ENCODE measurements around the gene STX3.
"Not testable (repeated sequence)": the region's sequence is repeated elsewhere in the genome, so short reads cannot be mapped to it uniquely, and the experiment has no call there.

The STX3 gene

DNA sequence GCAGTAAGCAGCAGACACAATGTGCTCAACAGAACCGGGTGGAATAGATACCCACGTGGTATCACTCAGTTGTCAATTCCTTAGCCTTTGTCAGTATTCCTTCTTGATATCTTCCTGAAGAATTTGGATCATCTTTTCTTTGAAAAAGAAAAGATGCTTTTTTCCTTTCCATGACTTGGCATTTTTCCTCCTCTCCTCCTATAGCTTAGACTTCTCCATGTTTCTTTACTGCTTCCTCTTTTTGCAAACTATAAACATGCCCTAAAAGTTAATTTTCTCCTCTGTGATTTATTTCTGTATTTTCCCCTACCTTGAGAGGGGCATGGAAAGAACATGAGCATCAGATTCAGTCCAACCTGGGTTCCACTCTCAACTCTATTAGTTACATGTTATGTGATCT lies 78.4 kb downstream of the STX3 start:
- DNase-seq (ENCODE audit: low read depth in 1 of 2, low spot score in 1 of 2), result no peak

- no peak for DNase-seq (ENCODE audit: low read depth in 1 of 2, low spot score in 1 of 2)
These were observed 84.4 kb downstream of the STX3 start for GRCh38 chr11:59839615-59840014.

DNA sequence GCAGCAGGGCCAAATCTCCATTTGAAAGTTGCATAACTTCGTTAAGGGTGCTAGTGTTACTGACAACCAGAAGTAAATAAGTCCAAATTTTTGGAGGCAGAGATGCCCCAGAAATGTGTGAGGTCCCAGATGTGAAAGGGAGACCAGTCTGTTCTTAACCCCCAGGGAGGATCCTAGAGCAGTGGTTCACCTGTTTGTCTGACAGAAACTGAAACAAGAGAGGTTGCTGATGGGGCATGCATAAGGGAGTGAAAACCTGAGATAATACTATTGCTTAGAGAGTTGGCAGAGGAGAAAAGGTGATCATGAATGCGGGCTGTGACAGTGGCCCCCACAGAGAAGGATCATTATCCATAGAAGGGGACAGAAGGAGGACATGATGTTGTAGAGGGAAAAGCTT lies 86.3 kb downstream of the STX3 start:
- no peak for DNase-seq (ENCODE audit: low read depth in 1 of 2, low spot score in 1 of 2)

GRCh38 chr11:59842316-59842715 lies 87.1 kb downstream of the STX3 start:
- no peak for DNase-seq (ENCODE audit: low read depth in 1 of 2, low spot score in 1 of 2)

- DNase-seq (ENCODE audit: low read depth in 1 of 2, low spot score in 1 of 2), result no peak
These were observed 90.2 kb downstream of the STX3 start, which contains the start of gene CBLIF for GRCh38 chr11:59845399-59845798. Gene CBLIF (minus strand): TSS chr11:59845499. CDS start chr11:59845453, 46 bp downstream.

- DNase-seq (ENCODE audit: low read depth in 1 of 2, low spot score in 1 of 2), result no peak
These were observed 91.4 kb downstream of the STX3 start for GRCh38 chr11:59846556-59846955.

DNA sequence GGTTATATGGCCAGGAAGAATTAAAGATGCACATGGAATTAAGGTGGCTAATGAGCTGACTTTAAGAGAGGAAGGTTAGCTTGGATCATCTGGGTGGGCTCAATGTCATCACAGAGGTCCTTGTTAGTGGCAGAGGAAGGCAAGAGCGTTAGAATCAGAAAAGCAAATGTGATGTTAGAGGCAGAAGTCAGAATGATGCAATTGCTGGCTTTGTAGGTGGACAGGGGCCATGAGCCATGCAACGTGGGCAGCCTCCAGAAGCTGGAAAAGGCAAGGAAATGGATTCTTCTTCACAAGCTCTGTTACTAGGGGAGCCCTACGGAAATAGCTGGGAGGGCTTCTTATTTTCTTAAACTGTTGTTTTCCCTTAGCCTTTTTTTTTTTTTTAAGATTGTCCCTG lies 92.5 kb downstream of the STX3 start:
- no peak for DNase-seq (ENCODE audit: low read depth in 1 of 2, low spot score in 1 of 2)

- DNase-seq (ENCODE audit: low read depth in 1 of 2, low spot score in 1 of 2), result not testable (repeated sequence)
These were observed 93.3 kb downstream of the STX3 start for GRCh38 chr11:59848439-59848838.

DNA sequence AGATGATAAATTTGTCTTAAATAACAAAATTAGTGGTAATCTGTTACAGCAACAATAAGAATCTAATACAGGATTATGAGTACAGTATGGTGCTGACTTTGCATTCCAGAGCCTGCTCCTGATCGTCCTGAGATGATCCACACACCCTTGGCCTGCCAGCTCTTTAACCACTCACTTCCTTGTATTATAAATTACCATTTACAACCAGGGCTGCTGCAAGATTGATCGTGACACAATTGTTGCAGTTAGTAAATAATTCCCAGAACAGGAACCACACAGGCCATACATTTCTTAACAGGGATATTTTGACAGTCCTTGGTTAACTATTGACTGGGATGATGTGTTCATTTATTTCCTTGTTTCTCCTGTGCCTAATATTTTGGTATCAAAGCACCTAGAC lies 94.0 kb downstream of the STX3 start:
- no peak for DNase-seq (ENCODE audit: low read depth in 1 of 2, low spot score in 1 of 2)

GRCh38 chr11:59849551-59849950 lies 94.4 kb downstream of the STX3 start:
- DNase-seq (ENCODE audit: low read depth in 1 of 2, low spot score in 1 of 2), result not testable (repeated sequence)

DNA sequence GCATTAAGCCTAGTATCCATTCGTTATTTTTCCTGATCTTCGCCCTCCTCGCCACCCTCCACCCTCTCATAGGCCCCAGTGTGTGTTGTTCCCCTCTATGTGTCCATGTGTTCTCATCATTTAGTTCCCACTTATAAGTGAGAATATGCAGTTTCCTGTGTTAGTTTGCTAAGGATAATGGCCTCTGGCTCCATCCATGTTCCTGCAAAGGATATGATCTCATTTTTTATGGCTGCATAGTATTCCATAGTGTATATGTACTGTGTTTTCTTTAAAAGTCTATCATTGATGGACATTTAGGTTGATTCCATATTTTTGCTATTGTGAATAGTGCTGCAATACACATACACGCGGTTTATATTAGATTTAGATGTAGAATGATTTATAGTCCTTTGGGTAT lies 96.2 kb downstream of the STX3 start:
- DNase-seq (ENCODE audit: low read depth in 1 of 2, low spot score in 1 of 2), result not testable (repeated sequence)

DNA sequence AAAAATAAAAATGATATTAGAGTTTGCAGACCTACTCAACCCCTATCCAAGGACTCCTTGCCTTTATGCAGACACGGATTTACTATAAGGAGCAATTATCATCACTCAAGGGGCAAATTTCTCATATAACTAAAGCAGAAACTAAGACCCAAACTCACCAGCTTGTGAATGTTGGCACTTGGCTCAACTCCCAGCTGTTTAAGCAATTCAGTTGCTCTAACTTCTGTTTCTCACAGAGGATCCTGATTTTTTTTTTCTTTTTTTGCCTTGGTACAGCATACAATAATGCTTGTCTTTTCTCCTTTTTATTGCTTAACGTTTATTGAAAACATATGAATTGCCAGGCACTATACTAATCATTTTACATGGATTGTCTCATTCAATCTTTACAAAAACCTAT lies 99.7 kb downstream of the STX3 start:
- DNase-seq (ENCODE audit: low read depth in 1 of 2, low spot score in 1 of 2), result no peak
